Skeletal muscle tissue (tissue), 4 donors: ENCODE results near the gene SLC66A3. TPM values are rescaled to one million over a fixed set of nuclear protein-coding genes. Genes with fewer than 3 reads are reported as not detected.

ENCODE experiments used
- H3K27ac ChIP-seq: one replicate; pipeline ENCODE4 v1.7.0; 2013; ENCODE audit warnings: mild to moderate bottlenecking, low read depth, low read length, inconsistent platforms
- H3K27me3 ChIP-seq, 3 donors: one replicate each; pipeline ENCODE4 v1.7.0; 2013; ENCODE audit warnings: low read length in 3 of 3; ENCODE audit not compliant: control insufficient read depth in 3 of 3, insufficient read depth in 3 of 3
- H3K36me3 ChIP-seq, 3 donors: one replicate each; pipeline ENCODE4 v1.7.0; 2013; ENCODE audit warnings: low read length in 3 of 3; ENCODE audit not compliant: control insufficient read depth in 3 of 3, insufficient read depth in 3 of 3
- H3K4me1 ChIP-seq, 3 donors: one replicate each; pipeline ENCODE4 v1.7.0; 2013; ENCODE audit warnings: low read length in 3 of 3, mild to moderate bottlenecking in 3 of 3; ENCODE audit not compliant: control insufficient read depth in 3 of 3, insufficient read depth in 3 of 3
- H3K4me3 ChIP-seq, 3 donors: one replicate each; pipeline ENCODE4 v1.7.0; 2013; ENCODE audit warnings: low read length in 3 of 3
- H3K9ac ChIP-seq, 3 donors: one replicate each; pipeline ENCODE4 v1.7.0; 2013; ENCODE audit warnings: low read length in 3 of 3, mild to moderate bottlenecking in 3 of 3, moderate library complexity in 2 of 3, low read depth in 1 of 3
- H3K9me3 ChIP-seq, 3 donors: one replicate each; pipeline ENCODE4 v1.7.0; 2013; ENCODE audit warnings: low read length in 3 of 3; ENCODE audit not compliant: control insufficient read depth in 3 of 3
- total RNA-seq: library from RNA; depleted of rRNA; stranded (reverse); fragments of >200 nt; gene quantifications from one replicate; pipeline ENCODE4 v1.2.3, GENCODE V29; 2014
- donor health status: Osteomylitis.

The SLC66A3 gene
- total RNA-seq, 1 donor from 2014 or later = 20.9 TPM

DNA sequence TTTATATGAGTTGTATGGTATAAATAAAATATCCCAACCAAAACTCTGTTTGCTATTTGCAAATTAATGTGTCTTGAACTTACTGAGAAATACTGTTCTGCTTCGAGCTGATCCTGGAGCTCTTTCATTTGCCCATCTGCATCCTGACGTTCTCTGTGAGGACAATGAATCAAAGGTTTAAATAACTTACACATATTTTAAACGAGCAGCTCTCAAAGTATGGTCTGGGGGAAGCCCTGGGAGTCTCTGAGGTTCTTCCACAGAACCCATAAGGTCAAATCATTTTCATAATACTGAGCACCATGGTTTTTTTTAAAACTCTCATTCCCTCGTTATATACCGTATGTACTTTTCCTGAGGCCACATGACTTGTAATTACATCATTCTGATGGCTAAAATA lies 46.7 kb downstream of the SLC66A3 start:
- Histone ChIP-seq H3K36me3 (peaks cover 11 to 31% (median 20%) of the 10 kb centered on the region in 3 donors), H3K27me3 (no peaks in the 10 kb centered on the region), H3K4me1 (no peaks in the 10 kb centered on the region), H3K27ac (no peak overlapping the region), H3K4me3 (no peak overlapping the region), H3K9ac (no peak overlapping the region), H3K9me3 (no peaks in the 10 kb centered on the region)

DNA sequence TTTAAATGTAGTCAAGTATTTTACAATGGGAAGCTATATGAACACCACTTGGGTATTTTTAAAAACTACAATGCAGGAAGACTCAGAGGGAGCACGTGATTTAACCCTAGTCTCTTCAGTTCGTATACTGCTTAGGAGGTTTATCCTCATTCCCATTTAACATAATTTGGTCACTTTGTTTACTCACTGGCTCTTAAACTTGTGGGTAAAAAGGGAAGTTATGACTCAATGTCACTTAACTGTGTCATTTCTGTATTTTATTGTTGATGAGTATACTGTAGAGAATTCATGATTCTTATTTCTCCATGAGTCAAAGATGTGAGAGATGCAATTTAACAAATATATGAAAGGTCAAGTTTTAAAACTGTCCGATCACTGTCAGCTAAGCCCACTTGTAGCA lies 48.2 kb downstream of the SLC66A3 start:
- Histone ChIP-seq H3K36me3 (peaks cover 17 to 33% (median 21%) of the 10 kb centered on the region in 3 donors), H3K27ac (no peak overlapping the region), H3K4me3 (no peak overlapping the region), H3K4me1 (no peaks in the 10 kb centered on the region), H3K9me3 (no peaks in the 10 kb centered on the region), H3K27me3 (no peaks in the 10 kb centered on the region), H3K9ac (no peak overlapping the region)

DNA sequence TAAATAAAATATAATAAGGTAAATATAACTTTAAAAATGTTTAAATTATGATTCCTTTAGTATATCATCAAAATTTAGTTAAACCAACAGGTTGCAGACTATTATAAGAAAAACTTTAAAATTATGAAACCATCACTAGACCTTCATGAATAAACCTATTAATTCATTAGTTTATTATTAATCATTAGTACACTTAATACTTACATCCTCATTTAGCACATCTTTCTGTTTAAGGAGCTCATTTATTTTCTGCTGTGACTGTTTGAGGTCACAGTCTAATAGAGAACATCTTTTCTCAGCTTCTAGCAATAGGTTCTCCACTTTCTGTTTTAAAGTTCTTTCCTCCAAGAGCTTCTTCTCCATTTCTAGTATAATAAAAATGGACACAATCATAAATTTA lies 52.8 kb downstream of the SLC66A3 start:
- Histone ChIP-seq H3K36me3 (peaks cover 8 to 24% (median 16%) of the 10 kb centered on the region in 3 donors), H3K27me3 (no peaks in the 10 kb centered on the region), H3K4me3 (no peak overlapping the region), H3K9me3 (no peaks in the 10 kb centered on the region), H3K9ac (no peak overlapping the region), H3K27ac (no peak overlapping the region), H3K4me1 (no peaks in the 10 kb centered on the region)

DNA sequence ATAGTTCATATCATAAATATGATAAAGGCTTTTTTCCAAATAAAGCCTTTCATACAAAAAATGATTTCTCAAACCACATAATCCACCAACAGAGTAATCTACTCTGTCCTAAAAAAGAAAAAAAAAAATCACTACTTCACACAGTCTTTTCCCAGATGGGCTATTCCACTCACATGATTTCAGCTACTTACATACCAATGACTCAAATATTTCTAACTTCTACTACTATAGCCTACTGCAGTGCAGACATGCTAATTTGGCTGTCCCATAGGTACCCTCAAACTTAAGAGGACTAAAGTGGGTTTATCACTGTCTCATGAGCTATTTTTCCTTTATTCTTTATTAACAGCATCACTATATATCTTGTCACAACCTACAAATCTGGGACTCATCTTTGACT lies 57.4 kb downstream of the SLC66A3 start:
- H3K27me3 ChIP-seq = no peaks in the 10 kb centered on the region
- H3K4me1 ChIP-seq = peaks cover 0 to 3% (median 0%) of the 10 kb centered on the region in 3 donors
- H3K4me3 ChIP-seq = no peak overlapping the region
- no peak overlapping the region for H3K27ac ChIP-seq
- peaks cover 12 to 36% (median 32%) of the 10 kb centered on the region in 3 donors for H3K36me3 ChIP-seq
- H3K9ac ChIP-seq = no peak overlapping the region
- no peaks in the 10 kb centered on the region for H3K9me3 ChIP-seq

DNA sequence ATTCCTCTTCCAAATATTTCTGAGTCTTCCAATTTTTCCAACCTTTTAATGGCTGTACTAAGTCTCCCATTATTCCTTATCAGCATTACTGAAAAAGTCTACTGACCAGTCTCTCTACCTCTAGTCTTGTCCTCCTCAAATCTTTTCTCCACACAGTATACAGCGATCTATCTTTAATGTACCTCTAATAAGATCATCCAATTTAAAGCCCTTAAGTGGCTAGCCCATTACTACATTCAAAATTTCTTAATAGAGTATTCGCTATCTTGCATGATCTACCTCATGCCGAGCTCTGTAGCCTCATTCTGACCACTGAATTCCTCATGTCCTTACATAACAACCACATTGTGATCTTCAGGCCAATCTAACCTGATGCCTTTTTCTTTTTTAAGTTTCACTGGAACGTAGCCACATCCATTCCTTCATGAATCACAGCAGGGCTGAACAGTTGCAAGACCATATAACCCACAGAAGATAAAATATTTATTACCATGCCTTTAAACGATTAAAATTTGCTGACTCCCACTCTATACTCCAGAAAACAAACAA lies 57.9 kb downstream of the SLC66A3 start:
- Histone ChIP-seq H3K4me3 (no peak overlapping the region), H3K4me1 (peaks cover 0 to 3% (median 0%) of the 10 kb centered on the region in 3 donors), H3K36me3 (peaks cover 12 to 39% (median 31%) of the 10 kb centered on the region in 3 donors), H3K9ac (no peak overlapping the region), H3K27me3 (no peaks in the 10 kb centered on the region), H3K9me3 (no peaks in the 10 kb centered on the region), H3K27ac (no peak overlapping the region)

DNA sequence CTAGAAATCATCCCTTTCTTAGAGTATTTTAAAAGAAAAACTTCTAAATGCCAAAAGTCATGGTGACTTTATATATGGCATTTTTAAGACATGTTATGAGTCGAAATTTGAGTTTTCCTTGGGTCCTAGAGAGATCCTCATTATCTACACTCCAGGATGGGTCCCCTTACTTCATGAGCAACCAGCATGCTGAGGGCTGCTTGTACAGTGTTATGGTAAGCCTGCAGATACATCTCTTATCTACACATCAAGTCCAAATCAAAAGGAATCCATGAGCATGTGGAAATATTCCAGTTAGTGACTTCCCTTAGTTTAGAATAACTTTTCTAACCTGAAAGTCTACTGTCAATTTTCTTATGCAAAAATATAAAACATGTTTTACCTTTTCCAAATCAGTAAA lies 58.7 kb downstream of the SLC66A3 start:
- Histone ChIP-seq H3K9me3 (no peaks in the 10 kb centered on the region), H3K9ac (no peak overlapping the region), H3K4me1 (peaks cover 0 to 3% (median 0%) of the 10 kb centered on the region in 3 donors), H3K27me3 (no peaks in the 10 kb centered on the region), H3K36me3 (peaks cover 12 to 39% (median 31%) of the 10 kb centered on the region in 3 donors), H3K27ac (no peak overlapping the region), H3K4me3 (no peak overlapping the region)

DNA sequence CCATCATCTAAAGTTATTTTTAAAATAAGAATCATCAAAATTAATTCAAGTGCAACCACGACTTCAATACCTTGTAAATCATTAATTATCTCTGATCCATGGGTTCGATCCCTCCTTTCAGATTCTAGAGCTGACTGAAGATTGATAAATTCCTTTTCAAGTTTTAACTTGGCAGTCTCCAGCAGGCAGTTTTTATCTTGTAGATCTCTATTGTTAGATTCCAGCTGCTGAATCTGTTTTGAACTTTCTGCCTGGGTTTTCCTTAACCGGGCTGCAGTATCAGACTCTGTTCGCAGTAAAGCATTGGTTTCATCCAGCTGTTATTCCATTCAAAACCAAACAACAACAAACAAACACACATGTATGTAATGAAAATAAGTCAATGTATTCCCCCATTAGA lies 59.5 kb downstream of the SLC66A3 start:
- no peaks in the 10 kb centered on the region for H3K9me3 ChIP-seq
- no peak overlapping the region for H3K9ac ChIP-seq
- H3K27me3 ChIP-seq = no peaks in the 10 kb centered on the region
- H3K4me3 ChIP-seq = no peak overlapping the region
- H3K36me3 ChIP-seq = peaks cover 12 to 38% (median 28%) of the 10 kb centered on the region in 3 donors
- H3K4me1 ChIP-seq = peaks cover 0 to 3% (median 0%) of the 10 kb centered on the region in 3 donors
- no peak overlapping the region for H3K27ac ChIP-seq

DNA sequence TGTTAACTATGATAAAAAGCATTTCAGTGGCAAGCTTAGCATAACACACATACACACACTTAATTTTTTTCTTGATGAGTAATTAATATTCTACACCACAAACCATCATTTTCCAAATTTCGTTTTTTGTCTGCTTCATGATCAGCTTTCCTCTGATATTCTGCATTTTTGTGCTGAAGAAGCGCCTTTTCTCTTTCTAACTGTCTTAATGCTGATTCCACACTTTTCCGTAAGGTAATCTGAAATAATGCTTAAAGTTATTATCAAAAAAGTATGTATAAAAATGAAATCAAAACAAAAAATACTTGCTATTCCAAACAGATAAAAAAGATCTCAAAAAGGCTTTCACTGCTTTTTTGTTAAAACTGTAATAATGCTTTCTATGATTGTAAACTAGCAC lies 60.1 kb downstream of the SLC66A3 start:
- Histone ChIP-seq H3K27ac (no peak overlapping the region), H3K9me3 (no peaks in the 10 kb centered on the region), H3K27me3 (no peaks in the 10 kb centered on the region), H3K4me1 (peaks cover 0 to 3% (median 0%) of the 10 kb centered on the region in 3 donors), H3K36me3 (peaks cover 12 to 34% (median 30%) of the 10 kb centered on the region in 3 donors), H3K9ac (no peak overlapping the region), H3K4me3 (no peak overlapping the region)

DNA sequence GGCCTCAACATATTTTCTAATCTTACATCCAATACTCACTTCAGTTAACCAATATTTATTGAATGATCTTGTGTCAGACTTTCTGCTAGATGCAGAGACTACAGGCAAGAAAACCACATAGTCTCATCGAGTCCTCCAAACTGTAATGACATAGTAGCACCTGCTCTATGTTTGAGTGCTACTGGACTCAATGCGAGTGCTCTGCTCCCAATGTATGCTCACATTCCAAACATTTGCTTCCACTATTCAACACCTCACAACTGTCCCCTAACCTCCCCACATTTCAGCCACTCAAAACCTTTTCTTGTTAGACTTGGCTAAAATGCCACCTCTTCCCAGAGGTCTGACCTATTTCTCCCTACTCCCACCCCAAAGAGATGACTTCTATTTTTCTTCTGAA lies 65.2 kb downstream of the SLC66A3 start:
- Histone ChIP-seq H3K9me3 (no peaks in the 10 kb centered on the region), H3K9ac (no peak overlapping the region), H3K4me1 (no peaks in the 10 kb centered on the region), H3K27ac (no peak overlapping the region), H3K27me3 (no peaks in the 10 kb centered on the region), H3K4me3 (no peak overlapping the region), H3K36me3 (peaks cover 10 to 21% (median 18%) of the 10 kb centered on the region in 3 donors)

DNA sequence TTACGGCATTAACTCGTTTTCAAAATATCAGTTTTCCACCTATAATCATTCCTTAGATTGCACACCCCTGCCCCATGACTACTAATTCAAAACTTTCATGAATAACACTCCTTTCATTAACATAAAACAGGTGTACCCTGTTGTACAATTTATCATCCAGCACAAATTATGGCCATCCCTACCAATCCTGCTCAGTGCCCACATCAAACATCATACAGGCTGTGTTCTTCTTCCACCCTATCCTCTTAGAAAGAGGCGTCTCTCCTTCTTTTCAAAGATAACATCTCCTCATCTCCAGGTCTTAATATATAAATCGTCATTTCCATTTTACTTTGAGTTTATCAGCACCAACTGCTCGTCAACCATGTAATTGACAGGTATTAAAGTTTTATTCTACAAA lies 67.6 kb downstream of the SLC66A3 start:
- peaks cover 5 to 17% (median 6%) of the 10 kb centered on the region in 3 donors for H3K36me3 ChIP-seq

More for the DNA sequence above, 67.6 kb downstream of the SLC66A3 start:
- H3K9me3 ChIP-seq = no peaks in the 10 kb centered on the region
- no peaks in the 10 kb centered on the region for H3K4me1 ChIP-seq
- H3K4me3 ChIP-seq = no peak overlapping the region
- no peaks in the 10 kb centered on the region for H3K27me3 ChIP-seq
- no peak overlapping the region for H3K9ac ChIP-seq
- no peak overlapping the region for H3K27ac ChIP-seq
